HG03342 (cell line): ENCODE results near the gene TSPY1.
"Not testable (repeated sequence)": the region's sequence is repeated elsewhere in the genome, so short reads cannot be mapped to it uniquely, and the experiment has no call there.

Experiments
- ATAC-seq: cut with Tn5 transposase; IDR thresholded peaks from one replicate; pipeline ENCODE4 v1.9.1; 2021; ENCODE audit warnings: mild to moderate bottlenecking, moderate library complexity; ENCODE audit not compliant: unreplicated experiment

The TSPY1 gene, protein sequence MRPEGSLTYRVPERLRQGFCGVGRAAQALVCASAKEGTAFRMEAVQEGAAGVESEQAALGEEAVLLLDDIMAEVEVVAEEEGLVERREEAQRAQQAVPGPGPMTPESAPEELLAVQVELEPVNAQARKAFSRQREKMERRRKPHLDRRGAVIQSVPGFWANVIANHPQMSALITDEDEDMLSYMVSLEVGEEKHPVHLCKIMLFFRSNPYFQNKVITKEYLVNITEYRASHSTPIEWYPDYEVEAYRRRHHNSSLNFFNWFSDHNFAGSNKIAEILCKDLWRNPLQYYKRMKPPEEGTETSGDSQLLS

DNA sequence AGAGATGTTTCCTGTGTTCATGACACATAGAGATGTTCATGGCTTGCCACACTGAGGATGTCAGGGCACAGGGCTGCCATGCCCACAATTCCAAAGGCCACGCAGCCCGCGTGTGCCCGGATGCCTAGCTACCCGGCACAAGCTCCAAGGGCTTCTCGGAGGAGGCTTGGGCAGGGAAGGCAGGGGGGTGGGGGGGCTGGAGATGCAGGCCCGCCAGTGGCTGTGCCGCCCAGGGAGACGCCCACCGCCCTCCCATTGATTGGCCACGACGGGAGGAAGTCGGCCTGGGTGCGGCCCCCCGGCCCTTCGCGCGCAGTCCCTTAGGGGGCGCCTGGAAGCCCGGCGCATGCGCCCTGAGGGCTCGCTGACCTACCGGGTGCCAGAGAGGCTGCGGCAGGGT, at the start of gene TSPY1:
TSS of gene TSPY1 (plus strand) at position 301 of the 400 bp plus-strand sequence. CDS start at position 347, 46 bp downstream.
- not testable (repeated sequence) for ATAC-seq

DNA sequence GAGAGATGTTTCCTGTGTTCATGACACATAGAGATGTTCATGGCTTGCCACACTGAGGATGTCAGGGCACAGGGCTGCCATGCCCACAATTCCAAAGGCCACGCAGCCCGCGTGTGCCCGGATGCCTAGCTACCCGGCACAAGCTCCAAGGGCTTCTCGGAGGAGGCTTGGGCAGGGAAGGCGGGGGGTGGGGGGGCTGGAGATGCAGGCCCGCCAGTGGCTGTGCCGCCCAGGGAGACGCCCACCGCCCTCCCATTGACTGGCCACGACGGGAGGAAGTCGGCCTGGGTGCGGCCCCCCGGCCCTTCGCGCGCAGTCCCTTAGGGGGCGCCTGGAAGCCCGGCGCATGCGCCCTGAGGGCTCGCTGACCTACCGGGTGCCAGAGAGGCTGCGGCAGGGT, 20.2 kb downstream of the TSPY1 start, which contains the start of gene TSPY9:
TSS of gene TSPY9 (plus strand) at position 301 of the 400 bp plus-strand sequence. CDS start at position 347, 46 bp downstream.
- ATAC-seq = not testable (repeated sequence)

DNA sequence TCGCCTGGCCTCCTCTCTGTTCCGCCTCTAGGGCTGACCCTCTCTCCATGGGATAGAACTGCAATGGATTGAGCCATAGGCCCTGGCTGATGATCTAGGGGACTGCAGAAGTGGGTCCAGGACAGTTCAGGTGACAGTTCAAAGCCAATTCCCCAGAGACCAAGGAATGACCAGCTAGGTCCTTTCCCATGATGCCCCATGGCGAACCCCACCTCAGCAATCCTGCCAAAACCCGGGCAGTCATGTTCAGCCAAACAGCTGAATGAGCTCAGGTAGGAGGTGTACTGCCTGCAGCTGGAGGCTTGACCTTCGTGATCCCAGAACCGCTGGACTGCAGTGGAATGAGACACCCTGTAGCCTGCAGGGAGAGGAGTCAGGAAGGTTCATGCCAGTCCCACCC, 37.6 kb downstream of the TSPY1 start:
- not testable (repeated sequence) for ATAC-seq

DNA sequence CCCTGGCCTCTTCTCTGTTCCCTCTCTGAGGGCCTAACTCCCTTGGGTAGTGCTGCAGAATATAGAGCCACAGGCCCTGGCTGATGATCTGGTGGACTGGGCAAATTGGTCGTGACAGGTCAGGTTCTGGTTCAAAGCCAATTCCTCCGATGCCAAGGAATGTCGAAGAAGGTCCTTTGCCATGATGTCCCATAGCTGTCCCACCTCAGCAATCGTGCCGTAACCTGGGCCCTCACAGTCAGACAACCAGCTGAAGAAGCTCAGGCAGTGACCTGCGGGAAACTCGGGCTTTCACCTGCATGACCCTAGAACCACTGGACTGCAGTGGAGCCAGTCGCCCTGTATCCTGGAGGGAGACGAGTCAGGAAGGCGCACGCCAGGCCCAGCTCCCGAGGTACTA, 49.5 kb downstream of the TSPY1 start:
- ATAC-seq = not testable (repeated sequence)
